ENCODE data around the gene EHD2.
"Not testable (repeated sequence)": the region's sequence is repeated elsewhere in the genome, so short reads cannot be mapped to it uniquely, and the experiment has no call there.

Gene EHD2, protein sequence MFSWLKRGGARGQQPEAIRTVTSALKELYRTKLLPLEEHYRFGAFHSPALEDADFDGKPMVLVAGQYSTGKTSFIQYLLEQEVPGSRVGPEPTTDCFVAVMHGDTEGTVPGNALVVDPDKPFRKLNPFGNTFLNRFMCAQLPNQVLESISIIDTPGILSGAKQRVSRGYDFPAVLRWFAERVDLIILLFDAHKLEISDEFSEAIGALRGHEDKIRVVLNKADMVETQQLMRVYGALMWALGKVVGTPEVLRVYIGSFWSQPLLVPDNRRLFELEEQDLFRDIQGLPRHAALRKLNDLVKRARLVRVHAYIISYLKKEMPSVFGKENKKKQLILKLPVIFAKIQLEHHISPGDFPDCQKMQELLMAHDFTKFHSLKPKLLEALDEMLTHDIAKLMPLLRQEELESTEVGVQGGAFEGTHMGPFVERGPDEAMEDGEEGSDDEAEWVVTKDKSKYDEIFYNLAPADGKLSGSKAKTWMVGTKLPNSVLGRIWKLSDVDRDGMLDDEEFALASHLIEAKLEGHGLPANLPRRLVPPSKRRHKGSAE

DNA sequence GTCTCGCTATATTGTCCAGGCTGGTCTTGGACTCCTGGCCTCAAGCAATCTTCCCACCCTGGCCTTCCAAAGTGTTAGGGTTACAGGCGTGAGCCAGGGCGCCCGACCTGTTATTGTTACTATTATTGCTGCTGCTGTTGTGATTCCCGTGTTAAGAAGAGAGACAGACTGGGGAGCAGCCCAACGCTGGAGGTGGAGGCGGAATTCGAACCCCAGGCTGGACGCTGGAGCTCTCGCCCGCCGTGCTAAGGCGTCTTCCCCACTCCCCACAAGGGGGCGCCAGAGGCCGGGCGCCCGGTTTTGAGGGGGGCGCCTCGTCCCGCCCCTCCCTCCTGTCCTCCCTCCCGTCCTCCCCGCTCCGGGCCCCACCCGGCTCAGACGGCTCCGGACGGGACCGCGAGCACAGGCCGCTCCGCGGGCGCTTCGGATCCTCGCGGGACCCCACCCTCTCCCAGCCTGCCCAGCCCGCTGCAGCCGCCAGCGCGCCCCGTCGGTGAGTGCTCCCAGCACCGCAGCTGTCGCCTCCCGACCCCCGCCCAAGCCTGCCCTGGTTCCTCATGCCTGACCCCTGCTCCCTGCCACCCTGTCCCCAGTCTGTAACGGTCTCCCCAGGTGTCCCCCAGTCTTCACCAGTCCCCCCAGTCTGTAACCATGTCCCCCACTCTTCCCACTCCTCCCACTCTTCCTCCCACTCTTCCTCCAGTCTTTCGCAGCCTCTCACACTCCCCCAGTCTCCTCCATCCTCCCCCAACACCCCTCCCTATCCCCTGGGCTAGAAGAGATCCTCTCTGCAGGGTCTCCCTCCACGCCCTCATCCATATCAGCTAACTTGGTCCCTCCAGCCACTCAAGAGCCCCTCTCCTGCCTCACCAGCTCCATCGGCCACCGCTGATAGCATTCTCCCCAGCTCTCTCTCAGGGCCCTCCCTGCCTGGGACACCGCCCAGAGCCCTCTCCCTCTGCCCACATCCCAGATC, at the start of gene EHD2:
EHD2 (plus strand) TSS at position 377 of the 976 bp plus-strand sequence. CDS start 3,191 bp downstream, outside the sequence.
- DNase-seq: peak; percentile 19 to 21

DNA sequence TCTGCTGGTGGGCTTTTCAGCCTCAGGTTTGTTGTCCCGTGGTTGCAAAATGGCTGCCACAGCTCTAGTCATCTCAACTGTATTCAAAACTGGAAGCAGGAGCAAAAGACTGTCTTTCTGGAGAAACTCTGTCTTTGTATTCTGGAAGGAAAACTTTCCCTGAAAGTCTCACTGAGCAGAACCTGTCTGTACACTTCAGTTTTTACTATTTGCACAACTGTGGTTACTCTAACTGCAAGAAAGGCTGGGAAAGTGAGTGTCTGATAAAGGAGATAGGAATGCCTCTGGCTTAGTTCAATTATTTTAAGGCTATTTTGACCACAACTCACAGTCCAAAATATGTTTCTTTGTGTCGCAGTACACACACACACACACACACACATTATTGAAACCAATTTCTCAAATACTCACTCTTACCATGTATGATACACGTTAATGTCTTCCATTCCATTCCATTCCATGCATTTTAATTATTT, 49.7 kb upstream of the EHD2 start:
- DNase-seq: no peak

DNA sequence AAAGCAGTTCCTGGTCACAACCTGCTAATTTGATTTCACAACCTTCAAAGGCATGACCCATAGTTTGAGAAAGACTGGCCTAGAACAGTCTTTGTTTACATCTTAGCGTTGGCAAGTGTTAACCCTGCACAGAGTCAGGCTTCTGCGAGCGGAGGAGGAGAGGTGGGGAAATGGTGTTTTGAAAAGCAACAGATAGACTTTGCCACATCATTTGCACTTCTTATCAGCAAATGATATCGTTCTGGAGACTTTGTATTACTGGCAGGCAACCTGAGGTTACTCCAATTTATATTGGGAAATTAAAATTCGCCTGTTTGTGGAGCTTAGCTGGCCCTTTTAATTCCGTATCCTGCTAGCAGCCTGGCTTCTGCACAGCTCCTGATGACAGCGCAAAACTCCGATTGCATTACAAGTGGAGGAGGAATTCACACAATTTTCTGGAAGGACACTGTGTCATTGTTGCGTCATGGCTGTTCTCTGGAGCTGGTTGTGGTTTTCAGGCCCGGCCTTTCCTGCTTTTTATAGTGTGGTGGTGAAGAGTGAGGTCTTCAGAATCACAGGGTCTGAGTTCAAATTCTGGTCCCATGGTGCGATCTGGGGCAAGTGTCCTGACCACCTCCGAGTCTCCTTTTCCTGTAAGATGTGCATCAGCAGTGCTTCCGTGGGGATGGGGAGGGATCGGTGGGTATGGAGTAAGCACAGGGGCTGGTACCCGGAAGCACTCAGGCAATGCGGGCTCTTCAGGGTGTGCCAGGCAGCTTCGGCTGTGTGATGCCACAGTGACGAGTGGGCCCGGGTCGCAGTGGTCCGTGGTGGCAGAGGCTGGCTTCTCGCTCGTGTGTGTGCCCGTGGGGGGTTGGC, 49.1 kb upstream of the EHD2 start:
- DNase-seq: peak in 1 of 2 donors; percentile 61

DNA sequence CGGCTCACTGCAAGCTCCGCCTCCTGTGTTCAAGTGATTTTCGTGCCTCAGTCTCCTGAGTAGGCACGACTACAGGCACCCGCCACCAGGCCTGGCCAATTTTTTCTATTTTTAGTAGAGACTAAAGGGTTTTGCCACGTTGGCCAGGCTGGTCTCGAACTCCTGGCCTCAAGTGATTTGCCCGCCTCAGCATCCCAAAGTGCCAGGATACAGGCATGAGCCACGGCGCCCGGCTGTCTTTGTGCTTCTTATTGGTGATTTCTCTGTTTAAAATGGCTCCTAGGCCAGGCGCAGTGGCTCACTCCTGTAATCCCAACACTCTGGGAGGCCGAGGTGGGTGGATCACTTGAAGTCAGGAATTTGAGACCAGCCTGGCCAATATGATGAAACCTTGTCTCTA, 44.7 kb upstream of the EHD2 start:
- not testable (repeated sequence) for DNase-seq

DNA sequence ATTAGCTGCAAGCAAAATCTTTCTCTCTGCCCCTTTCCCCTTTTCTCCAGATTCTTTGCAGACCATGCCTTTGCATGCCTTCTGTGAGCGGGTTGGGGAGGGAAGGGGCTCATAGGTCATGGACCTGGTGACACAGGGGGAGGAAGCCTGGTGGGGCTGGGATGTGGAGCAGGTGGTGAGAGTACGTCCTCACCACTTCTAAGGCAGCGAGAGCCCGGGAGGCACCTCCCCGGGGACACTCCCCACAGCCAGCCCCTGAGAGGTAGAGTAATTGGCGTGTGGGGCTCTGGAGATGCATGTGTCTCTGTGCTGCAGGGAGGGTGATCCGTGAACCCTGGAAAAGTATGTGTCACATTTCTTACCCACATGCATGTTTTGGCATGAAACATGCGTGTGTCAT, 42.5 kb upstream of the EHD2 start:
- no peak for DNase-seq

DNA sequence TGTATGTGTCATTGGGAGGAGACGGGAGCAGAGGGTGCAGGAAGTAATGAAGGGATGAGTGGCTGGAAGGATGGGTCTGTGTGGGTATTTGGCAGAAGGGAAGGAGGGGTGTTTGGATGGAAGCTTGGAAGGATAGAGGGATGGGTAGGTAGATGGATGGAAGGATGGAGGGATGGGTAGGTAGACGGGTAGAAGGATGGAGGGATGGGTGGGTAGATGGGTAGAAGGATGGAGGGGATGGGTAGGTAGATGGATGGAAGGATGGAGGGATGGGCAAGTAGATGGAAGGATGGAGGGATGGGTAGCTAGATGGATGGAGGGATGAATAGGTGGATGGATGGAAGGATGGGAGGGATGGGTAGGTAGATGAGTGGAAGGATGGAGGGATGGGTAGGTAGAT, 41.7 kb upstream of the EHD2 start:
- no peak for DNase-seq

DNA sequence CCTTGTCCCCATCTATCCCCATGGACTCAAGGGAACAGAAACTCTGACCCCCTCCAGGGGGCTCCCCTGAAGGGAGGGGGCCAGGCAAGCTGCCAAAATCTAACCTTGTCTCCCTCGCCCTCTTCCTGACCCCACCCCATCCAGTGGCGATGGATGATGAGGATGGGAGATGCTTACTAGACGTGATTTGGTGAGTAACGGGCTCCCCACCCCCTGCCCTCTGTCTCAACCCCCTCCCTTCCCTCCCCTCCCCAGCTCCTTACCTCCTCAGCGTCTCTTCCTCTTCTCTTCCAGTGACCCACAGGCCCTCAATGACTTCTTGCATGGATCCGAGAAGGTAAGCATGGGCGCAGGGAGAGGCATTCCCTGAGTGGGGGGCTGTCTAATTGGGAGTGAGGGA, 39.8 kb upstream of the EHD2 start:
- DNase-seq: no peak

DNA sequence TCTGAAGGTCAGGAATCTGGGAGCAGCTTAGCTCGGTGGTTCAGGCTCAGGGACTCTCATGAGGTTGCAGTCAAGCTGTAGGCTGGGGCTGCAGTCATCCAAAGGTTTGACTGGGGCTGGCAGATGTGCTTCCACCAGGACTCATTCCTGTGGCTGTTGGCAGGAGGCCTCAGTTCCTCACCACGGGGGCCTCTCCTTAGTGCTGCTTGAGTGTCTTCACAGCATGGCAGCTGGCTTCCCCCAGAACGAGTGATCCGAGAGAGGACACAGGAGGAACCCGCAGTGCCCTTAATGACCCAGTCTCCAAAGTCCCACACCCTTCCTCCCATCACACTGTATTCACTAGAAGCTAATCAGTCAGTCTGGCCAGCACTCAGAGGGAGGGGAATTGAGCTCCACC, 38.7 kb upstream of the EHD2 start:
- no peak for DNase-seq

DNA sequence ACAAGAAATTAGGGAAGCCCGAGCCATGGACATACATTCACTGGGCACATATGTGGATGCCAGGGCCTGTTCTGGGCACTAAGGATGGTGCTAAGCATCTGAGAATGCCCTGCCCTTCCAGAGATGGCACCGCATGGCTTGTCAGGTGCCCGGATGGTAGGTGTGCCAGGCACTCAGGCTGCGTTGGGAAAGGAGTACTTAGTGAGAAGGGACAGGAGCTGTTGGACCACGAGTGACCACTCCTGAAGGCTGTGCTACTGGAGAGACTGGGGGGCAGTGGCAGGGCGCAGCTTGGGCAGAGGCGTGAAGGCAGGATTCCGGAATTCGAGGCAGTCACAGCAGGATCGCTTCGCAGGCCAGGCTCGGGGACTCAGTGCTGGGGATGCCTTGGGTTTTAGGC, 38.0 kb upstream of the EHD2 start:
- DNase-seq: no peak

DNA sequence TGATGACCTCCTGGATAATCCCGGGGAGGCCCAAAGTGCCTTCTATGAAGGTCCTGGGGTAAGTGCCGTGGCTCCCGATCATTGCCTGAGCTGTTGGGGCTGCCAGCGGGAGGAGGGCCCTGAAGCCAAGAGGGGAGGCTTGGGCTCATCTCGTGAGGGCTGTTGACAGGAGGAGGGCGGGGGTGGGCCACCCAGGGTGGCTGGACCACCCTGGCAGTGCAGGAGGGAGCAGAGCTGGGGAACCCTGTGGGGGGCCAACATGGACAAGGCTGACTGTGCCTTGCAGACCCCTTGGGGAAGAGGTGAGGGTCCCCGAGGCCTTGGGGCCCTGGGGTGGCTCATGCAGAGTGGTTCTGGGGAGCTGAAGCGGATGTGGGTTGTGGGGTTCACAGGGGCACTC, 37.4 kb upstream of the EHD2 start:
- no peak for DNase-seq

DNA sequence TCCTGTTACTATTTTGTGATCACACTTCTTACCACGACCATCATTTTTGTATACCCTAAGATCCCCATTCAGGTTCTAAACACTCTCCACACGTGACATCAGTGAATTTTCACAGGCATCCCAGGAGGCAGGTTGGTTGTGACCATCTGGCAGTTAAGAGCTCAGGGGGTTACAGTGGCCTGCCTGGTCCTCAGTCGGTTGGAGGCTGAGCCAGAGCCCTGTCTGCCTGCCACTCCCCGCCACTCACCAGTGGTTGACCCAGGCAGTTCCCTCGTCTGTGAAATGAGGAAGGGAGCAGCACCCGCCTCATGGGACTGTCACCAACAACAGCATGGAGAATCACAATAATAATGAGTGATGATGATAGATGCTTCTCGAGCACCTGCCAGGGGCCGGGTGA, 36.4 kb upstream of the EHD2 start:
- no peak for DNase-seq

DNA sequence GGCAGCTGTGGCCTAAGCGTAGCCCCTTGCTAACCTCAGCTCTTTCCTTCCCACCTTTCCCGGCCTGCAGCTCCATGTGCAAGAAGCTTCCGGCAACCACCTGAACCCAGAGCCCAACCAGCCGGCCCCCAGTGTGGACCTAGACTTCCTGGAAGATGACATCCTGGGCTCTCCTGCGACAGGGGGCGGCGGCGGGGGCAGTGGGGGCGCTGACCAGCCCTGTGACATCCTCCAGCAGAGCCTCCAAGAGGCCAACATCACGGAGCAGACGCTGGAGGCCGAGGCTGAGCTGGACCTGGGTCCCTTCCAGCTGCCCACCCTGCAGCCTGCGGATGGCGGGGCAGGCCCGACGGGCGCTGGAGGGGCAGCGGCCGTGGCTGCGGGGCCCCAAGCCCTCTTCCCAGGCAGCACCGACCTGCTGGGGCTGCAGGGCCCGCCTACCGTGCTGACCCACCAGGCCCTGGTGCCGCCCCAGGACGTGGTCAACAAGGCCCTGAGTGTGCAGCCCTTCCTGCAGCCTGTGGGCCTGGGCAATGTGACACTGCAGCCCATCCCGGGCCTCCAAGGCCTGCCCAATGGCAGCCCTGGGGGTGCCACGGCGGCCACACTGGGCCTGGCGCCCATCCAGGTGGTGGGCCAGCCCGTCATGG, 33.8 kb upstream of the EHD2 start:
- DNase-seq: no peak

DNA sequence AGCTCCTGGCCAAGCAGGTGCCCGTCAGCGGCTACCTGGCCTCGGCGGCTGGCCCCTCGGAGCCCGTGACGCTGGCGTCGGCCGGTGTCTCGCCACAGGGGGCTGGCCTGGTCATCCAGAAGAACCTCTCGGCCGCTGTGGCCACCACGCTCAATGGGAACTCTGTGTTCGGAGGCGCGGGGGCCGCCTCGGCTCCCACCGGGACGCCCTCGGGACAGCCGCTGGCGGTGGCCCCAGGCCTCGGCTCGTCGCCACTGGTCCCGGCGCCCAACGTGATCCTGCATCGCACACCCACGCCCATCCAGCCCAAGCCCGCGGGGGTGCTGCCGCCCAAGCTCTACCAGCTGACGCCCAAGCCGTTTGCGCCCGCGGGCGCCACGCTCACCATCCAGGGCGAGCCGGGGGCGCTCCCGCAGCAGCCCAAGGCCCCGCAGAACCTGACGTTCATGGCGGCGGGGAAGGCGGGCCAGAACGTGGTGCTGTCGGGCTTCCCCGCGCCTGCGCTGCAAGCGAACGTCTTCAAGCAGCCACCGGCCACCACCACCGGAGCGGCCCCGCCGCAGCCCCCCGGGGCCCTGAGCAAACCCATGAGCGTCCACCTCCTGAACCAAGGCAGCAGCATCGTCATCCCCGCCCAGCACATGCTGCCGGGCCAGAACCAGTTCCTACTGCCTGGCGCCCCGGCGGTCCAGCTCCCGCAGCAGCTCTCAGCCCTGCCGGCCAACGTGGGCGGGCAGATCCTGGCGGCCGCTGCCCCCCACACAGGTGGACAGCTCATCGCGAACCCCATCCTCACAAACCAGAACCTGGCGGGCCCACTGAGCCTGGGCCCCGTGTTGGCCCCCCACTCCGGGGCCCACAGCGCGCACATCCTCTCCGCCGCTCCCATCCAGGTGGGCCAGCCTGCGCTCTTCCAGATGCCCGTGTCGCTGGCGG, 33.0 kb upstream of the EHD2 start:
- no peak for DNase-seq

DNA sequence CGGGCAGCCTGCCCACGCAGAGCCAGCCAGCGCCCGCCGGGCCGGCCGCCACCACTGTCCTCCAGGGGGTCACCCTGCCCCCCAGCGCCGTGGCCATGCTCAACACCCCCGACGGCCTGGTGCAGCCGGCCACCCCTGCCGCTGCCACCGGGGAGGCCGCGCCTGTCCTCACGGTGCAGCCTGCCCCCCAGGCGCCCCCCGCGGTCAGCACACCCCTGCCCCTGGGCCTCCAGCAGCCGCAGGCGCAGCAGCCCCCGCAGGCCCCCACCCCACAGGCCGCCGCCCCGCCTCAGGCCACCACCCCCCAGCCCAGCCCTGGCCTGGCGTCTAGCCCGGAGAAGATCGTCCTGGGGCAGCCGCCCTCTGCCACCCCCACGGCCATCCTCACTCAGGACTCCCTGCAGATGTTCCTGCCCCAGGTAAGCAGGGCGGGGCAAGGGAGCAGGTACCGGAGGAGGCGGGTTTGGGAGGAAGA, 32.3 kb upstream of the EHD2 start:
- DNase-seq: no peak

DNA sequence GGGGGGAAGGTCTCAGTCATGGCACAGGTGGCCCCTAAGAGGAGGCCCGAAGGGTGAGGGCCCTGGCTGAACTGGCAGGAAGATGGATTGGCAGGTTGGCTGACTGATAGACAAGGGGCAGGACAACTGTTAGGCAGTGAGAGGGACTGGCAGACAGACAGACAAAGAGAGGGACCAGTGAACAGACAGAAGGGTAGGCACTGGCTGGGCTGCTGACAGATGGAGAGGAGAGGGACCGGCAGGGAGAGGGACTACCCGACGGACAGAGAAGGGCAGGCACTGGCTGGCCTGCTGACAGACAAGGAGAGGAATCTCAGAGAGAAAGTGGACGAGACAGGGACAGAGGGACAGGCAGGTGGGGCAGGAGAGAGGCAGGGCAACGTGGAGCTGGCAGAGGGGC, 31.8 kb upstream of the EHD2 start:
- no peak for DNase-seq

DNA sequence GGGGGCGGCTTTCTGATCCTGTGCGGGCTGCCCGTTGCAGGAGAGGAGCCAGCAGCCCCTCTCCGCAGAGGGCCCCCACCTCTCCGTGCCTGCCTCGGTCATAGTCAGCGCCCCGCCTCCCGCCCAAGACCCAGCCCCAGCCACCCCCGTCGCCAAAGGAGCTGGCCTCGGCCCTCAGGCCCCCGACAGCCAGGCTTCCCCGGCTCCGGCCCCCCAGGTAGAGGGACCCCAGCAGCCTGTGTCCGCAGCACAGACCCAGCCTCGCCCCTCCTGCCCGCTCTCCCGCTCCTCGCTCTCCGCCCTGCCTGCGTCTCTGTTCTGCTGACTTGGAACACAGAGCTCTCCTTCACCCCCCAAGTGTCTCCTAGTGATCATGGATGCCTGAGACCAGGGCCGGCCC, 31.3 kb upstream of the EHD2 start:
- no peak for DNase-seq

DNA sequence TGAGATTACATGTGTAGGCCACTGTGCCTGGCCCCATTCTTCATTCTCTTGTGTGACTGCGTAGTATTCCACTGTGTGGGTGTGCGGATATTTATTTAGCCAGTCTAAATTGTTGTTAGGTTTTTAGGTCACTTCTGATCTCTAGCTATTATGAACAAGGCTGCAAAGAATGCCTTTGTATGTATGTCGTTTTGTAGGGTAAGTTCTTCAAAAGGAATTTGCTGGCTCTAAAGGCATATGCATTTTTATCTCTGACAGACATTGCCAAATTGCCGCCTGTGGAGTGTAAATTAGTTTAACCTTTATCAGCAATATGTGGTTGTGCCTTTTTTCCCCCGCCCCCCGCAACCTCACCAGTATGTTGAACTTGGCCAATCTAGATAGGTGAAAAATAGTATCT, 30.3 kb upstream of the EHD2 start:
- DNase-seq: no peak

DNA sequence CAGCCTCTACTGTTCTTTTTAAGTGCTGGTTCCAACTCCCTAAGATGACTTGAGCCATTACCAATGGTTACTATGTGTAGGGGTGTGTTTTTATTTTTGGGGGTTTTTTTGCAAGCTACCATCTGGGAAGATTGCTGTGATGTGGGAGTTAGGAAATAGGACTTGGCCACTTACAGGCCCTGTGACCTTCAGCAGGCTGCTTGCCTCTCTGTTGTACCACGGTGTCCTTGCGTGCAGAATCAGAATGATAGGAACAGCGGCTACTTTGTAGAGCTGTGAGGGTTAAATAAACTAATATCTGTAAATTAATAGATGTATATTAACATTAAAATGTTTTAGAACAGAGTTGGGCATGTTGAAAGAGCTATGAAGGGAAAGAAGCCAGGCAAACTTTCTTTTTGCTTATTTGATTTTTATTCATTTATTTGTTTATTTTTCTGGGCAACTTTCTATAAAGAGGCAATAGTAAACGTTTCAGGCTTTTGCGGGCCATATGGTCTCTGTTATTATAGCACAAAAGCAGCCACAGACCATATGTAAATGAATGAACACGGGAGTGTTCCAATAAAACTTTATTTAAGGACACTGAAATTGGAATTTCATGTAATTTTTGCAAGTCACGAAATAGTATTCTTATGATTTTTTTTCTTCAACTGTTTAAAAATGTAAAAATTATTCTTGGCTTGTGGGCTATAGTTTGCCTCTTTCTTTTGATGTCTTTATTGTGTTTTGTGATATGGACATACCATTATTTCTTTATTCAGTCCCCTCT, 26.4 kb upstream of the EHD2 start:
- DNase-seq: no peak

DNA sequence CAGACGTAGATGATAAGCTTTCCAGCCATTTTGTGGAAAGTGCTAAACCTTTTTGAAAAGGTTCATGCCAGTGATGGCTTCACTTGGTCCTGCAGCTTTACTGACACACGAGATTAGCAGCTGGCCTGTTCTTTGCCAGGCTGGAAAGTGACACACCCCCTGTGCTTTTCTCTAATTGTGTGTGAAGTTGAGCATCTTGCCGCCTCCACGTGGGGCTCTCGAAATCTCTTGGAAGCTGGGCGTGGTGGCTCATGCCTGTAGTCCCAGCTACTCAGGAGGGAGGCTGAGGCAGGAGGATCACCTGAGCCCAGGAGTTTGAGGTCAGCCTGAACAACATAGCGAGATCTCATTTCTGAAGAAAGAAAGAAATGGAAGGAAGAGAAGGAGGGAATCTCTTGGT, 25.3 kb upstream of the EHD2 start:
- DNase-seq: no peak

DNA sequence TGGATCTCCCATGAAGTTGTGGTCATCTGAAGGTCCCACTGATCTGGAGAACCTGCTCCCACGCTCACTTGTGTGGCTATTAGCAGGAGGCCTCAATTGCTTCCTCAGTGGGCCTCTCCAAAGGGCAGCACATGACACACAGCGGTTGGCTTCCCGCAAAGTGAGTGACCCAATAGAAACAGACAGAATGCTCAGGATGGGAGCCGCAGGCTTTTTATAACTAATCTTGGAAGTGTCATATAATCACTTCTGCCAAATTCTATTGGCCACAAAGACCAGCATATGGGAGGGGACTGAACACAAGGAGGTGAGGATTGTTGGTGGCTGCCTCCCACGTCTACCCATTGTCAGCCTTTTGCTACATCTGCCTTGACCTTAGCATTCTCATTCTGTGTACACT, 22.1 kb upstream of the EHD2 start:
- DNase-seq: no peak
